GM19438 (cell line): ENCODE measurements around the gene CTNND2.

Experiments used
- ATAC-seq: cut with Tn5 transposase; IDR thresholded peaks from one replicate; pipeline ENCODE4 v1.9.1; 2021; ENCODE audit warnings: low read depth; ENCODE audit not compliant: unreplicated experiment

Gene CTNND2

DNA sequence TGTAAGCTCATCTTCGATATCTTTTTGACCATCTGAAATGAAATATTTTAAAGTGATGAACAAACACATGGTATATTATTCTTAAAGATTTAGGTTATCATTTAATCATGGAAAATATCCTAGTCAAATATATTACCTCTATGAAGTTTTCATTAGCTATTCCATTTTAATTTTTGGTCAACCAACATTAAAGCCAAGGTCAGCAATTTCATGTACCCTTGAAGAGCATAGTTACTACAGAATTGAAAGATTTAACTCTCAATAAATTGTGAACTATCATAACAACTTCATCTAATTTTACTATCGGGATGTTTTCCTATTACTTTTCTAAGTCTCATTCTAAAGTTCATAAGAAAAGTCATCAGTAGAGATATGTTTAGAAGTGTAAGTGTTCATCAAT, 492.6 kb downstream of the CTNND2 start:
- no peak for ATAC-seq

DNA sequence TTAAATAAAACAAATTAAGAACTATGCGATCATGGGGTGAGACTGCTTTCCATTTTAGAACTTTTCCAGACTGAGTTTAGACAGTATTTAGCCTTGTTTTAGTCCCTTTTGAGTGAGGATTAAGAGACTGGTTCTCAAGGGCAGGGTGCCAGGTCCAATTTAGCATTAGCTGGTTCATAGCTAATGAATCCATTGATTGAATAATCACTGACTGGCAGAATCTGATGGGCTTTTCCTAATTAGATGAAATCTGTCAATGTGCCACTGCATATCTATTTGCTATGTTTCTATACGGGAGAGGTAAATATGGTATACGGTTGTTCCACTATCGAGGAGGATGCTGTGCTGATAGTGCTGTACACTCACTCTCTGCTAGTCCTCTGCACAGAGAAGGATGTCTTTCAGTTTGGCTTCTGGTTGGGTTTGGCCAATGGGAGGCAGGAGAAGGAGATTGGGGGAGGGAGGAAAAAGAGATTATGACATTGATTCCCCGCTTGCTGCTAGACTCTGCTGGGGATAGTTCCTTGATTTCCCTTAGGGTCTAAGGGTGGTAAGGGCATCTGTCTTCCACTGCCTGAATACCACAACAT, 496.6 kb downstream of the CTNND2 start:
- no peak for ATAC-seq

DNA sequence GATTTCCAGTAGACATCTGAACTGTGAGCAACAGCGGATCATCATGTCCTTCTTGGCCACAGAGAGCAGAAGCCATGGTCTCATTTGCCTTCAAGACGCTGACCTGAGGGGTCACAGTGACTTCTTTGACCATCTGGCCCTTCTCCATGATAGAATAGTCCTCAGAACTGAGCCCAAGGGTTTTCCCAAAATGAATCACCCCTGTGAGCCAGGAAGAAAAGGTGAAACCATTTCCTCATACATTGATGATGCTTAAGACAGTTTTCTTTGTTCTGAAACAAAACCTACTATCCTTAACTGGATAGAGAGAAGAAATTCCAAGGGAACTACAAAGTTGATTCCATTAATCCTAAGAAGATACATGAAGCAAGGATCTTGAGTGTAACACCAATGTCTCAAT, 503.9 kb downstream of the CTNND2 start:
- no peak for ATAC-seq

DNA sequence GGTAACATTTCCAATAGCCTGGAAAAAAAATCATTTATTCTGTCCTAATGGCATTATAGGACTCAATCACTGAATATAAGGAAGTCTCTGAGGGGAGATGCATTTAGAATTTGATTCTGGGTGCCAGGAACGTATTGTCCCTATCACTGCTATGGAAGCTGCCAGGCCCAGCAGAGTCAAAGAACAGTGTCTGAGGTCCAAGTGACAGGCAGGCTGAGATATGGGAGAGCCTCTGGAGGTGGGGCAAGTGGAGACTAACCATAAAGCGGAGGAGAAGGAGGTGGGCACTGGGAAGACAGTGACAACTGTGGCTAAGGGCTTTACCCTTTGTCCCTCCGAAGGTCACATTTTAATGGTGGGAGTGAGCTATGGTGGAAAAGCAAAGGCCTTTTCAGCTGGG, 505.5 kb downstream of the CTNND2 start:
- ATAC-seq = no peak

DNA sequence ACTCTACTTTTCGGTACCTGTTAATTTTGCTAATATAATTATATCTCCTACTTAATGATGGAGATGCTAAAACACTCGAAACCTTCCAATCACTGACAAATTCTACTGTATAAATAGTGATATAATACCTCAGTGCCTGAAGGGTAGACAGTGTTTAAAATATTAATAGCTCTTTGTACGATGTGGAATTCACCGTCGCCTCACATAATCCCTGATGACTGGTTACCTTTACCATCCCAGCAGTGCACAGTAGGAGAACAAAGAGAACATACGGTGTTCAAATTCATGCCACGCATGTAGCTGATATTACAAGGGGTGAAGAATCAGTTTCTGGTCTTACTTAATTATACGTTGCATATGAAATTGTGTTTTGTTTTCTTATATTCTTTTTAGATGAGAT, 506.7 kb downstream of the CTNND2 start:
- no peak for ATAC-seq

DNA sequence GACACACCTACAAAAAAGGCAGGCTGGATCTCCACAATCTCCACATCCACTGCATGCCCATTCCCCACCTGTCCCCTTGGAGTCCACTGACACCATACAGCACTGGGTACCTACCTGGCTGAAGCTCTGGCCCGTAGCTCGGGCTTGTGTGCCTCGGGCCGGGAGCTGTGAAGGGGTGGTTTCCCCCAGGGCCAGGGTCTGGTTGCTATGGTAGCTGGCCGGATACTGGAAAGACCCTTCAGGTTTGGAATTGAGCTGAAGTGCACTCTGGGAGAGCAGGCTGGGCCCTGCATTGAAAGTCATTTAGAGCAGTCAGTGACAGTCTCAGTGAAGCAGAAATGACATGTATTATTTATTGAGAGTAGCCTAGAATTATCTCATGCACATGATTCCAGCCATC, 507.3 kb downstream of the CTNND2 start:
- no peak for ATAC-seq

DNA sequence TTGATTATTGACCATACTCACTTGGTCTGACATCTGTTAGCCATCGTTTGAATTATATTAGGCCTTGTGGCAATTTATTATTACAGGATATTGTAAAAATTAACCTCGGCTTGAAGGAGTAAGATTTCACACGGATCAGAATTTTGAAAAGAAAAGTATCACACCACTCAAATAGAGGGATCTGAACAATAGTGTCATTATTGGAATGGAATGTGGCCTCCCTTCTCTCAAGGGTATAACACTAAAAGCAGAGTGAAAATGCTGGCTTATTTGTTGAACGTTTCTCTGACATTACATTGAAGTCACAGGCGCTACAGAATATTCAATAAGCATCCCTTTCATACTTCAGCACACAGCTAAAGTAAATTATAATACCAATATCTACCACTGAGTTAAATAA, 509.3 kb downstream of the CTNND2 start:
- no peak for ATAC-seq

DNA sequence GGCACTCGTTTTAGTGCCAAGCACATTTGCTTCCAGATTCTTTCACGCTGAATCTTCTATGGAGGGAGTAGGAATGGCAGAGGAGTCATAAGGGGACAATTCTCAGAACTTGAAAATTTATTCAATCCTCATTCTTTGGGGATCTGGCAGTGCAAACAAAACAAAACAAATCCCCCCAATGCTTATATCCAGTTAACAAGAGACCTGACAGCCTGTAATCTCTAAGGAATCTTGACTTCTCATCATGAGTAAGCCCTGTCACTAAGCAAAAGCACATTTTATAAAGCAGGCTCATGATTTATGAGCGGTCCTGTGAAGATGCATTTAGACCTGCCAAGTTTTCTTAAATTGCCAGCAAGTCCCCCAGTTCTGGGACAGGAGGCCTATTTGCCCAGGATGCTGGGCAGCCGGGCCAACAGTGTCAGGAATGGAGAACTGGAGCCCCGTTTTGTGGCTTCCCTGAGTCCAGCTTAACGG, 513.9 kb downstream of the CTNND2 start:
- ATAC-seq = no peak

DNA sequence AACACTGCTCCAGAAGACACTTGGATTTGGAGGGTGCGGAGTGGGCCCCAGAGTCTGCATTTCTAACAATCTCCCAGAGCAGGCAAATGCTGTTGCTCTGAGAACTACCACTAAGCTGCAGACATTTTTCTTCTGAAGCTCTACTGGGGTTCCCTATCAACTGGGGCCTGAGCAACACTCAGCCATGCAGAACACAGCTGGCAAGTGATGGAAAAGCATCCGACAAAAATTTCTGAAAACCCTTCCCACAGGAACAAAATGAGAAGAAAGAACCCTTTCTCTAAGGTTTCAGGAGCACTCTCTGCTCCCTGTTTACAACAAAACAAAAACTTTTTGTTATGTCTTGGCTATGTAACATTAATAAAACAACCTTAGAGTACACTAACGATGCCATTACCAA, 516.9 kb downstream of the CTNND2 start:
- no peak for ATAC-seq

DNA sequence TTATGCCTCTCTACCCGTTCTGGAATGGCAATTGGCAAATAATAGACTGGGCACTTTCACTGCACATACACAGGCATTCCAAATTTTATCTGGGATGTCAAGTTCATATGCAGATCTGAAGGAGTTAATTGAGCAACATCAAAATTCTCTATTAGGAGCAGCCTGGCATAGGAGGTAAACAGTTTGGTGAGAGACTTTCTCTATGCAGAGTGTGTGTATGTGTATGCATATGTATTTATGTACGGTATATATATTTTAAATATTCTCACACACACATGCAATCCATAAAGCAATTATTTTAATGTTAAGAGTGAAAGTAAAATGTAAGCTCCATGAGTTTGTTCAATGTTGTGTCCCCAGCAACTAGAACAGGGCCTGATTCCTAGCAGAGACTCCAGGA, 517.8 kb downstream of the CTNND2 start:
- no peak for ATAC-seq

DNA sequence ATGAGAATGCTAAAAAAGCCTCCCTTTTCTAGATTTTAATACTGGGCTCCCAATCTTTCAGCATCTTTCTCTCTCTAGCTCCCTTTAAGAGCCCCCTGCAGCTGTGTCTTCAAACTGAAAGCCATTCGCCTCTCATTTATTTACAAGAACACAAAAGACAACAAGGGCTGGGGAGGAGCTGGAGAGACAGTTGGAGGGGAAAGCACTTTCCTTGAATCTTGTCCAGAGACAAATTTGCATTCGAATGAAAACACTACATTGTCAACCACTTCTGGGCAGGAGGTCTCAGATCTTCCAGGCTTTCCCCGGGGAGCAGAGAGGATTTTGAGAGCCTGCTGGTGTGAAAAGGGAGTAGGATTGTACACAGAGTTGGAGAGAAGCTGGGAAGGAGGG, 518.3 kb downstream of the CTNND2 start:
- ATAC-seq = no peak

DNA sequence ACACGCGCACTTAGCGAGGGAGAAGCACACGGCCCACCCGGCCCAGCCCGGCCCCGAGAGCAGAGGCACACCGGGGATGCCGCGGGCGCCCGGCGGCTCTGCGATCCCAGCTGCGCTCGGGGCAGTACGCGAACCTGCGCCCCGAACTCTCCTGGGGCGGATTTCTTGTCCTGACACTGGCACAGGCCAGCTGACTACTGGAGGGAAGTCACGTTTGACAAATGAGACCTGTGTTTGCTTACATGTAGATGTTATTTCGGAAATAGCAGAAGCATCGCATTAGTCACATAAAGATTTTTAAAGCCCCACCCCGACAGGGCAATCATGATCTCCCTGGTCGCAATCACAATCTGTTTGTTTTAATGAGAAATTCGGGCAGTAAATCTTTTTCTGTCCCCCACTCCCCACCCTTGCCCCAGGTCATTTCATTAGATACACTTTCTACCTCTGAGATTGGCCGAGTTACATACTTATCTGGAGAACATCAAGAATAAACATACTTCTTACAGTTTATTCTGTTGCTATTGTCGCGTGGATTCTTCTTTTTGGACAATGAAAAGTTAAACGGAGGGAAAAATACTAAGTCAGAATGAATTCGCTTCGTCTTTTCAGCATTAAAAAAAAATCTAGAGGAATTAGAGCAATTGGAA, 518.9 kb downstream of the CTNND2 start:
- ATAC-seq = no peak

DNA sequence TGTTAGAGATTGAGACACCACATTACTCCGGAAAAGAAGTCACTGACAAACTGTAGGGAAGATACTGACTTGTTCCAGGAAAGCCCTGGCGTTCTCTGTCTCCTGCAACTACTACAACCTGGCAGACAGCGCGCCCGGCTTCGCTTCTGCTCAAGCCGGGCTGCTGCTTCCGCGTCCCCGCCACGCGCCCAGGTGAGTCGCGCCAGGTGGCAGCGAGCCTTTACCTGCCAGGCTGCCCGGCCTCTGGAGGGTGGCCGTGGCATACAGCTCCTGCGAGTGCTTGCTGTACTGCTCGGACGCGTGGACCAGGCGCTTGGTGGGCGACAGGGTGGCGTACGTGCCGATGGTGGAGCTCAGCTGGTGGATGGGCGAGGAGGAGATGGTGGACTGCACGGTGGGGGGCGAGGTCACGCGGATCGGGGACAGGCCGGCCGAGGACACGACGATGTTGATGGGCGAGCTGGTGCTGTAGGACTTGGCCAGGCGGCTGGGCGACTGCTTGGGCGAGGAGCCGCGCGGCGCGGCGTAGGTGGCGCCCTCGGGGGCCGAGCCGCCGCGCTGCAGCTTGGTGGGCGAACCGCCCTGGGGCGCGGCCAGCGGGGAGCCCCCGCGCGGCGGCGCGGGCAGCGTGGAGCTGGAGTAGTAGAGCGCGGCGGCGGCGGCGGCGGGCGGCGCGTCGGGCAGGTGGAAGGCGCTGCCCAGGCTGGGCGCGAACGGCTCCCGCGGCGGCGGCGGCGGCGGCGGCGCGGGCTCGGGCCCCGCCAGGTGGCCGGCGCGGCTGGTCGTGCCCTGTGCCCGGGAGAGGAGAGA, 519.6 kb downstream of the CTNND2 start:
- no peak for ATAC-seq

DNA sequence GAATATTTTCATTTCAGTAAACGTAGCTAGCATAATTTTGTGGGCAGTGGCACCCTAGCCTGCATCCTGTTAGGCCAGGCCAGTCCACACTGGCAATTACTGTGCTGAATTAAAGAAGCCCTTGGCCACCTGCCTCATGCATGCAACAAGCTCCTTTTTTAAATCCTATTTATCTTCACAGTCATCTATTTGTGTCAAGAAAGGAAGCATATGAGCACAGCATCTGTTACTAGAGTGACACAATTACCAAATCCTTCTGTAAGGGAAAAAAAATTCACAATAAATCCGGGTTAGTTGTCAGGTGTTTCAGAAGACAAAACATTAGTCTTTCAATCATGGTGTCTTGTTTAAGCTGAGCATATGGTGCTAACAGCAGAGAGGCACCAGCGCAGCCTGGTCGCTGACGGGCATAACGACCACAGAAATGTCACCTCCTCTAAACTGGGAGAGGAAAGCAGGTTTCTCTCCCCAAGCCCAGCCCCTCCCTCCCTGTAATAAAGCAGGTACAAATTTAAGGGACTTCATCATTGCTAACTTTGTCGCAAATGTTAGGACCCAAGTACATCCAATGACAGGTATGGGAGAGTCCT, 520.6 kb downstream of the CTNND2 start:
- ATAC-seq = no peak

DNA sequence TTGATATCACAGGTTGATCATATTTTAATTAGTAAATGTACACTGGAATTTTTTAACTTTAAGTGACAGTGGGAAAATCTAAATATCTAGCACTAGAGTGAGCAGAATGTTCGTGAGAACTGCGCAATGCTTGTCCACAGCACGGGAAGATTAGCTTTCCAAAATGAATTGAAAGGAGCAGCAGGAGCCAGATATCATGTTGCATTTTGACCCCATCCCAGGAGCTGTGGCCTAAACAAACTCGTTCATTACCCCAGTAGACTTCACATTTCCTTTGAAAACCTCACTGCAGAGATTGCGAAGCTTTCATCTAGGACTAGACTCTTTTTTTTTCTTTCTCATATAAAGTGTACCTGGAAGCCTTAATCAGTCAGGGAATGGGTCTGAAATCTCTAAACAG, 525.8 kb downstream of the CTNND2 start:
- ATAC-seq = no peak

DNA sequence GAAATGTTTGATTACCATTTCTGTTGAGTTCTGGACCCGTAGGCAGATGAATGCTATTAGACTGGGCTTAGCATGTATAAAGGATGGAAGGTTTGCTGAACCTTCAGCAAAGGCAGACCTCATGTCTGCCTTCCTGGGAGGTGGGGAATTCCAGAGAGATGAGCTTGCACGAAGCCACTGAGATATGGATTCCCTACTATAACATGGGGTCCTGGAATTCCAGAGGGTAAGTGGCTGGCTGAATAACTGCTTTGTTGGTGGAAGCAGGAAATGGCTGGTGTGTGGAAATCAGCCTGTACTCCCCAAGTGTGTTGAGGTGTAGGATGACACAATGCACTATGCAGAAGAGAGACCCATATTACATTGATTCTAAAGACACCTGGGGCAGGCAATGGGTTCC, 526.4 kb downstream of the CTNND2 start:
- no peak for ATAC-seq

DNA sequence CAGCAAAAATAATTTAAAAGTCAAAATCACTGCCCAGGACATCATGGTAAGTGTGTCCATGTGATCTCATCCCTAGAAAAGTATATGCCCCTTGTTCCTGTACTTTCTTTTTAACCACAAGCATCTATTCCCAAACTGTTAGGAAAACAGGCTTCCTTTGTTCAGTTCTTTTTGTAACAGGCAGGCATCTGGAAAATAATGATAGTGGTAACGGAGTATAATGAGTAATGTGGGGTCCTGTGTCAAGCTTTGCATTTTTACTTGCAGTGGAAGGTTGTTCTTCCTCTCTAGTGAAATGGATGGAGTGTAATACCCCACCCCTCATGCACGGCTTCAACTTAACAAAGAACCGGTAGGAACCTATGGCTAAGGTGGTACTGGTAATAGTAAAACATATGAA, 532.1 kb downstream of the CTNND2 start:
- ATAC-seq = no peak

DNA sequence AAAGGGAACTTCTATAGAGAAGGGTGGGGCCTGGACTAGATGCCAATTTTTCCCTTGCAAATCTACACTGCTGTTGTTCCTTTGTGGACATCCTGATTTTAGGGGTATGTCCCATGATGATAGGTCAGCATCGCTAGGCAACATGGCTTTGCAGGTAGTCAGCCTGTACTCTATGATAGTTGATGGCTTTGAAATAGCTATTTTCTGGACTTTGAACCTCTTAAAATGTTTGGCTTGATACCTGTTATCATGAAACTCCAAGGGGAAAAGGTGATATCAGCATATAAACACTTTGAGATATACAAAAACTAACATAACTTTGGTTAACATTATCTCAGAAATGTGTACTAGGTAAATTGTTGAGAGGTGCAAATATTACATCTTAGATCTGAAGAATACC, 533.2 kb downstream of the CTNND2 start:
- no peak for ATAC-seq

DNA sequence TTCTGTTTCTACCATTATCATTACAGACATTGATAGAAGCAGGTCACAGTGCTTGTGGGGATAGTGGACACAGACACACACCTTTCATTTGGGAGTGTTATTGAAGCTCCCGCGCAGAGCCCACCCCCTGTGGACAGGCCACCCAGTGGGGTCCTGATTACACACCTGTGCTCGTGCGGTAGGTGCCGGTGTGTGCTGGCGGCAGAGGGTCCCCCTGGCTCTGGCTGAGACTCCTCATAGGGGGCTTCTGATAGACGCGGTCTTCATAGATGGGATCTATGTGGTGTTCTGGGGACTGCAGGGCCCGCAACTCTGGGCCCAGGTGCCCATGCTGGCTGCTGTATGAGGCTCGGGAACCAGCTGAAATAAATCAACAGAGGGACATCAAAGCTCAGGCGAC, 539.7 kb downstream of the CTNND2 start:
- ATAC-seq = no peak

DNA sequence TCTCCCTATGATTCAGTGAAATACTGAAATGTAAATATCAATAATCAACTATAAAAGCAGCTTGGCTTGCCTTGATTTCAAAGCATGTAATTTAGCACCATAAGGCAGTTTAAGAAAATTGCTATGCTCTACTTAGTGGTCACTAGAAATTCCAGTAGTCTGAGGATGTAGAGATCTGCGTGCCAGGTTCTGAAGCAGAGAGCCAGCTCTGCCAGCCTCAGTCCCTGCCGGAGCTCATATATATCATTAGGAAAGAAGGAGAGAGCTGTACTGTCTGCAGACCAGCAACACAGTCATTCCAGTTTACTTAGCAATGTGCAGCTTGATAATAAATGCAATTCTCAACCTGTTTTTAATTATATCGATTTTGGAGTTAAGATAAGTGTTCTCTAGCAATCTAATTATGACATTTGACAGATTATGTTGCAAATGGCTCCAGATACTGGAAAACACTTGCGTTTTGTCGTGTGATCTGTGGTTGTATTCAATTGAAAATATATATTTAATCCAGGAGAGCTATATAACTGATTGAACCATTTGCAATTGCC, 540.5 kb downstream of the CTNND2 start:
- ATAC-seq = no peak

DNA sequence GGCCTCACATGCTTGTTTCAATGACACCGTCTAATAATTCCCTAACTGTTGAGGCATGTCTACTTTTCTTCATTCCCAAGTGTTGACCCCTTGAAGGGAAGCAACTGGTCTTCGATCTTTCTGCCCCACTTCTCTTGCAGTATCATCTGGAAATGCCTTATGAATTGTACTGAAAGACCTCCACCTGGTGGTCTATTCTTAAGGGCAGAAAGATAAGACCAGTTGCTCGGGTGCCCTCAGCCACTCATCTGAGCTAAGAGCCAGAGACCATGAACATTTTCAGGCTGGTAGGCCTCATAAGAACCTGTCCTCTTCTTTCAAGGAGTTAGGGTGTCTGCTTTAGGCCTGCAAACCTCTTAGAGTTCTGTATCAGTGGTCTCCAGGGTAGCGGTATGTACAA, 542.5 kb downstream of the CTNND2 start:
- ATAC-seq = no peak
